AG09319 (cell line): ENCODE results near the gene MTMR10.

Source experiments
- DNase-seq: peaks from one replicate; pipeline ENCODE4 v3.0.0-alpha.2; 2010; ENCODE audit warnings: low read depth; ENCODE audit errors: extremely low read depth
- CTCF ChIP-seq: IDR thresholded peaks from 2 replicates; pipeline ENCODE4 v1.5.1; 2011; ENCODE audit warnings: low read depth, mild to moderate bottlenecking, inconsistent platforms, low read length, moderate library complexity

The MTMR10 gene

GRCh38 chr15:30921781-30922479, 69.5 kb downstream of the MTMR10 start:
- no peak for TF ChIP-seq CTCF
- DNase-seq = no peak

GRCh38 chr15:30921106-30921505, 70.3 kb downstream of the MTMR10 start:
- TF ChIP-seq CTCF = no peak

GRCh38 chr15:30919877-30920550, 71.4 kb downstream of the MTMR10 start:
- no peak for DNase-seq
- TF ChIP-seq CTCF = no peak

More at GRCh38 chr15:30921106-30921505, 70.3 kb downstream of the MTMR10 start:
- DNase-seq = no peak

GRCh38 chr15:30918366-30918765, 73.1 kb downstream of the MTMR10 start:
- DNase-seq = no peak
- no peak for TF ChIP-seq CTCF

- DNase-seq = no peak
- no peak for TF ChIP-seq CTCF
These were observed 73.8 kb downstream of the MTMR10 start for GRCh38 chr15:30917675-30918074.

GRCh38 chr15:30917013-30917412, 74.4 kb downstream of the MTMR10 start:
- no peak for TF ChIP-seq CTCF

GRCh38 chr15:30913761-30914160, 77.7 kb downstream of the MTMR10 start:
- no peak for TF ChIP-seq CTCF

More at GRCh38 chr15:30917013-30917412, 74.4 kb downstream of the MTMR10 start:
- DNase-seq = no peak

More at GRCh38 chr15:30913761-30914160, 77.7 kb downstream of the MTMR10 start:
- no peak for DNase-seq
